Suprapubic skin (tissue), 4 donors: ENCODE results near the gene ARHGAP40. TPM values are rescaled to one million over a fixed set of nuclear protein-coding genes. Genes with fewer than 3 reads are reported as not detected.

Source experiments
- DNase-seq, 2 donors: peaks; one replicate each; pipeline ENCODE4 v3.0.0-alpha.2; 2019; ENCODE audit warnings: low spot score in 2 of 2
- H3K27ac ChIP-seq: fragments of 200-600 bp; sonication (generic); one replicate; pipeline ENCODE4 v1.5.1; 2019
- H3K27me3 ChIP-seq: fragments of 200-600 bp; sonication (generic); one replicate; pipeline ENCODE4 v1.5.1; 2019
- H3K36me3 ChIP-seq: fragments of 200-600 bp; sonication (generic); one replicate; pipeline ENCODE4 v1.5.1; 2019
- H3K4me1 ChIP-seq: fragments of 200-600 bp; sonication (generic); one replicate; pipeline ENCODE4 v1.5.1; 2019
- H3K4me3 ChIP-seq: fragments of 200-600 bp; sonication (generic); one replicate; pipeline ENCODE4 v1.5.1; 2019; ENCODE audit warnings: mild to moderate bottlenecking
- H3K9me3 ChIP-seq: fragments of 200-600 bp; sonication (generic); one replicate; pipeline ENCODE4 v1.5.1; 2019
- EP300 ChIP-seq: sonication (generic); formaldehyde crosslinking; IDR thresholded peaks from one replicate; pipeline ENCODE4 v1.6.1; 2017; ENCODE audit warnings: antibody characterized with exemption
- POLR2A ChIP-seq, 2 donors: fragments of 450-650 bp; IDR thresholded peaks; one replicate each; pipeline ENCODE4 v1.6.1; 2017; ENCODE audit warnings: antibody characterized with exemption in 2 of 2, mild to moderate bottlenecking in 2 of 2, moderate library complexity in 2 of 2
- POLR2AphosphoS5 ChIP-seq, 3 donors: sonication (generic); formaldehyde crosslinking; IDR thresholded peaks; one replicate each; pipeline ENCODE4 v1.6.1; 2017; ENCODE audit warnings: antibody characterized with exemption in 3 of 3
- WGBS: methylation state at CpG from one replicate; pipeline ENCODE4 v1.1.5; 2018; 5-methylcytosine and 5-hydroxymethylcytosine counted together
- total RNA-seq, 4 donors: library from RNA; depleted of rRNA; stranded (reverse); fragments of >200 nt; gene quantifications; one replicate each; pipeline ENCODE4 v1.1.0, GENCODE V29; 2016
- TF ChIP-seq, protein P1 (sequence below), 2 donors: fragments of 200-600 bp in 1 of 2; fragments of 450-650 bp in 1 of 2; sonication (generic) in 1 of 2; IDR thresholded peaks; one replicate each; pipeline ENCODE4 v1.5.1; 2016 to 2019; ENCODE audit warnings: antibody characterized with exemption in 2 of 2, mild to moderate bottlenecking in 1 of 2, moderate library complexity in 1 of 2

The ARHGAP40 gene
- total RNA-seq, 4 donors from 2014 or later: 30.2 to 139 (median 74.5) TPM

GRCh38 chr20:38581830-38582358 lies 19.7 kb upstream of the ARHGAP40 start:
- WGBS: 66% methylated on average over 4 of the region's 4 CpGs
- no peak for DNase-seq
- H3K27ac ChIP-seq: no peak overlapping the region
- no peaks in the 10 kb centered on the region for H3K27me3 ChIP-seq
- no peaks in the 10 kb centered on the region for H3K9me3 ChIP-seq
- no peak overlapping the region for H3K4me3 ChIP-seq
- H3K4me1 ChIP-seq: peaks cover 7% of the 10 kb centered on the region
- no peaks in the 10 kb centered on the region for H3K36me3 ChIP-seq
- TF ChIP-seq, protein P1, sequence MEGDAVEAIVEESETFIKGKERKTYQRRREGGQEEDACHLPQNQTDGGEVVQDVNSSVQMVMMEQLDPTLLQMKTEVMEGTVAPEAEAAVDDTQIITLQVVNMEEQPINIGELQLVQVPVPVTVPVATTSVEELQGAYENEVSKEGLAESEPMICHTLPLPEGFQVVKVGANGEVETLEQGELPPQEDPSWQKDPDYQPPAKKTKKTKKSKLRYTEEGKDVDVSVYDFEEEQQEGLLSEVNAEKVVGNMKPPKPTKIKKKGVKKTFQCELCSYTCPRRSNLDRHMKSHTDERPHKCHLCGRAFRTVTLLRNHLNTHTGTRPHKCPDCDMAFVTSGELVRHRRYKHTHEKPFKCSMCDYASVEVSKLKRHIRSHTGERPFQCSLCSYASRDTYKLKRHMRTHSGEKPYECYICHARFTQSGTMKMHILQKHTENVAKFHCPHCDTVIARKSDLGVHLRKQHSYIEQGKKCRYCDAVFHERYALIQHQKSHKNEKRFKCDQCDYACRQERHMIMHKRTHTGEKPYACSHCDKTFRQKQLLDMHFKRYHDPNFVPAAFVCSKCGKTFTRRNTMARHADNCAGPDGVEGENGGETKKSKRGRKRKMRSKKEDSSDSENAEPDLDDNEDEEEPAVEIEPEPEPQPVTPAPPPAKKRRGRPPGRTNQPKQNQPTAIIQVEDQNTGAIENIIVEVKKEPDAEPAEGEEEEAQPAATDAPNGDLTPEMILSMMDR (IDR thresholded peaks at IDR 0.05): no peak
- TF ChIP-seq POLR2AphosphoS5 (IDR thresholded peaks at IDR 0.05): no peak
- TF ChIP-seq EP300: no peak

DNA sequence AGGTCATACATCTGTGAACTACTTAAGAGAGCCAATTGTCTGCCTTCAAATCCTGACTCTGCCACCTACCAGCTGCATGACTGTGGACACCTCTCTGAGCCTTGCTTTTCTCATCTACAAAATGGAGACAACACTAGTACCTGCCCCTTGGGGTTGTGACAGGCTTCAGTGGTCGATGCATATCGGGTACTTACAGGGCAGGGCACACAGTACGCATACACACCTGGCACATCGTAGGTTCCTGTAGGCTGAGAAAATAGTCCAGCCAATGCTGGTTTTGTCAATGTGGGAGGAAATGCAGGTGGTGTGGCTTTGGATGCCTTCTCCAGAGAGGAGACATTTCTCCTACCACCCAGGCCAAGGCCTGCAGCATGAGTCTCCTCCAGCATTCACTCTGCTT lies 18.3 kb upstream of the ARHGAP40 start:
- Histone ChIP-seq H3K36me3 (no peaks in the 10 kb centered on the region), H3K4me3 (no peak overlapping the region), H3K9me3 (no peaks in the 10 kb centered on the region), H3K27ac (no peak overlapping the region), H3K4me1 (peaks cover 7% of the 10 kb centered on the region), H3K27me3 (peaks cover 3% of the 10 kb centered on the region)
- DNase-seq: no peak
- 79% methylated on average over 4 of the region's 4 CpGs for WGBS
- TF ChIP-seq POLR2AphosphoS5 (IDR thresholded peaks at IDR 0.05) (no peak), POLR2A (IDR thresholded peaks at IDR 0.05) (no peak), EP300 (no peak)
- TF ChIP-seq, protein P1 (IDR thresholded peaks at IDR 0.05): no peak

GRCh38 chr20:38584099-38584763 lies 17.4 kb upstream of the ARHGAP40 start:
- Histone ChIP-seq H3K9me3 (no peaks in the 10 kb centered on the region), H3K27ac (no peak overlapping the region), H3K27me3 (peaks cover 3% of the 10 kb centered on the region), H3K4me3 (no peak overlapping the region), H3K4me1 (peaks cover 7% of the 10 kb centered on the region), H3K36me3 (no peaks in the 10 kb centered on the region)
- 49% methylated on average over 7 of the region's 7 CpGs for WGBS
- DNase-seq: no peak
- TF ChIP-seq POLR2A (IDR thresholded peaks at IDR 0.05) (no peak), EP300 (no peak), POLR2AphosphoS5 (IDR thresholded peaks at IDR 0.05) (no peak)
- TF ChIP-seq, protein P1 (IDR thresholded peaks at IDR 0.05): no peak

DNA sequence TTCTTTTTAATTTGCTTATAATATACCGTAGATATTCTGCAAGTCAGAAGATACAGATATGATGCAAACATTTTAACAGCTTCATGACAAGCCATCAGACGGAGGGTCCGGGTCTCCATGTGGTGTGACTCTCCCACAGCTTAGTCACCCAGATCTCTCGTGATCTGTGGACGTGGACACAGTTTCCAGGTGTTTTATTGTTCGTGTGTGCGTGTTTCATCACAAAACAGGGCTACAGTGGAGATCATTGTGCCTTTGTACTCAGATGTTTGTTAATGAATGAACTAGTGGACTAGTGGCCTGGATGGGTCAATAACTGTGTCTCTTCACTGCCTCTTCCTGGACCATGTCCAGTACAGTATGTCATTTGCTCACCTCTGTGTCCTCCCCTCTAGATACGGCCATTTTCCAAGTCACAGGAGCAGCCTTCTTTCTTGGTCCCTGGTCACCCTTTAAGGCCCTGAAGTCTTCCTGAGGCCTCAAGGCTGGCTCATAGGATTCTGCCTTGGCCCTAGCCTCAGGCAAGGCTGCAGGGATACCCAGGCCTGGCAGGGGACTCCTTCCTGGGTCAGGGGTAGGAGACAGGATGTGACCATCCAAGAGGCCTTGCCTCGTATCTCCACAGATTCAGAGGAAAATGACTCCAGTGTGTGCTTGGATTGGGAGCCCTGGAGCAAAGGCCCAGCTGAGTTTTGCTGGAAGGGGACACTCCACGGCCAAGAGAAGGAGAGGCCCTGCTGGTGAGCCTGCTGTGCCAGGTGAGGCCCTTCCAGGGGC lies 16.0 kb upstream of the ARHGAP40 start:
- no peak for TF ChIP-seq POLR2AphosphoS5 (IDR thresholded peaks at IDR 0.05)
- no peak for DNase-seq
- Histone ChIP-seq H3K27me3 (peaks cover 3% of the 10 kb centered on the region), H3K27ac (no peak overlapping the region), H3K4me1 (peaks cover 4% of the 10 kb centered on the region), H3K4me3 (no peak overlapping the region), H3K36me3 (no peaks in the 10 kb centered on the region), H3K9me3 (no peaks in the 10 kb centered on the region)
- WGBS: 88% methylated on average over 9 of the region's 10 CpGs

GRCh38 chr20:38586181-38586525 lies 15.5 kb upstream of the ARHGAP40 start:
- Histone ChIP-seq H3K27ac (no peak overlapping the region), H3K27me3 (peaks cover 3% of the 10 kb centered on the region), H3K9me3 (no peaks in the 10 kb centered on the region), H3K36me3 (no peaks in the 10 kb centered on the region), H3K4me1 (peaks cover 1% of the 10 kb centered on the region), H3K4me3 (no peak overlapping the region)
- no peak for TF ChIP-seq EP300
- TF ChIP-seq, protein P1 (IDR thresholded peaks at IDR 0.05): no peak
- TF ChIP-seq POLR2AphosphoS5 (IDR thresholded peaks at IDR 0.05): no peak
- no peak for DNase-seq
- WGBS: 79% methylated on average over 3 of the region's 3 CpGs
